ENCODE measurements around the gene BACH2. TPM values are rescaled to one million over a fixed set of nuclear protein-coding genes. Genes with fewer than 3 reads are reported as not detected.

The BACH2 gene
- total and polyA plus RNA-seq, 9 of the 15 experiments (the other 6 are each of a cell fraction or from before 2014, with no cell fraction given), result 0.06 to 3.1 (median 0.59) TPM

DNA sequence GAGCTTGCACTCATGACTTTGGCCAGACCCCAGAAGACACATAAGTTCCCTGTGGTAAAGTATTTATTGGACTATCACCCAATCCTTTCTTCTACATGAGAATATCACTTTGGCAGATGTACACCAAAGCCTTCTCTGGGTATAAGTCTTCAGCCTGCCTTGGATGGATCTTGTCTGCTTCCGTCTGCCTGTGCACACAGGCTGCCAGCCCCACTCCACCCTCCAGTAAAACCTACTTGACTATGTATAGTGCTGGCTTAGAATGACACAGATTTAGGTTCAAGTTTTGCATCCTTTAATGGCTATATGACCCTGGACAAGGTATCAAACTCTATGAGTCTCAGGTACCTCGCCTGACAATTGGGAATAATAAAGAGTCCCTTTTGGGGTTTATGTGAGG, 63.4 kb downstream of the BACH2 start:
- ChIA-PET CTCF (ENCODE audit: low intra/inter-chr PET ratio) (no interaction called here), POLR2A (no interaction called here)
- intact Hi-C loops (cut with micrococcal nuclease), result no loop called here
- TF ChIP-seq DMBX1 (CRISPR knock-in tag; IDR thresholded peaks at IDR 0.05; ENCODE audit: borderline replicate concordance), result no peak
- no peak for TF ChIP-seq ZFP36 (IDR thresholded peaks at IDR 0.05; ENCODE audit: low read depth, low read length, partially characterized antibody)
- TF ChIP-seq ZNF3 (CRISPR knock-in tag; IDR thresholded peaks at IDR 0.05), result no peak
- TF ChIP-seq, protein P1, sequence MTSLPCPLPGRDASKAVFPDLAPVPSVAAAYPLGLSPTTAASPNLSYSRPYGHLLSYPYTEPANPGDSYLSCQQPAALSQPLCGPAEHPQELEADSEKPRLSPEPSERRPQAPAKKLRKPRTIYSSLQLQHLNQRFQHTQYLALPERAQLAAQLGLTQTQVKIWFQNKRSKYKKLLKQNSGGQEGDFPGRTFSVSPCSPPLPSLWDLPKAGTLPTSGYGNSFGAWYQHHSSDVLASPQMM (CRISPR knock-in tag; IDR thresholded peaks at IDR 0.05), result no peak
- TF ChIP-seq ZFPM2 (CRISPR knock-in tag; IDR thresholded peaks at IDR 0.05), result no peak
- TF ChIP-seq STAT5B (CRISPR knock-in tag; IDR thresholded peaks at IDR 0.05), result no peak
- no peak for TF ChIP-seq CCAR2 (IDR thresholded peaks at IDR 0.05; ENCODE audit: low read depth, low read length)
- no peak for TF ChIP-seq CTCFL (IDR thresholded peaks at IDR 0.05; ENCODE audit: borderline replicate concordance, insufficient read depth, low read depth, low read length, poor library complexity, severe bottlenecking)
- no peak for TF ChIP-seq CBX8 (IDR thresholded peaks at IDR 0.05; ENCODE audit: borderline replicate concordance, extremely low read depth, low read depth, low read length, poor library complexity, severe bottlenecking)
- TF ChIP-seq SP2 (IDR thresholded peaks at IDR 0.05; ENCODE audit: extremely low read depth, low read depth, low read length, poor library complexity, severe bottlenecking), result no peak
- TF ChIP-seq ZNF274 (IDR thresholded peaks at IDR 0.05; ENCODE audit: borderline replicate concordance, low read depth, low read length), result no peak
- no peak for TF ChIP-seq MBD2 (IDR thresholded peaks at IDR 0.05; ENCODE audit: borderline replicate concordance, low read depth)
- no peak for TF ChIP-seq XRCC3 (IDR thresholded peaks at IDR 0.05)
- no peak for TF ChIP-seq POU5F1 (IDR thresholded peaks at IDR 0.05; ENCODE audit: borderline replicate concordance, low read depth, low read length, partially characterized antibody)
- TF ChIP-seq SMARCC2 (IDR thresholded peaks at IDR 0.05; ENCODE audit: low read depth), result no peak
- no peak for TF ChIP-seq ZNF311 (CRISPR knock-in tag; IDR thresholded peaks at IDR 0.05)
- TF ChIP-seq SIN3B (IDR thresholded peaks at IDR 0.05; ENCODE audit: low read depth), result no peak

More for the DNA sequence above, 63.4 kb downstream of the BACH2 start:
- H3K27me3 ChIP-seq (ENCODE audit: control insufficient read depth in 2 of 2, insufficient read depth in 2 of 2, low read length in 2 of 2), result peaks cover 2 to 13% of the 10 kb centered on the region in 2 experiments; a peak in 3 of 5 replicates
- no peaks in the 10 kb centered on the region for H3K79me2 ChIP-seq (ENCODE audit: control insufficient read depth, insufficient read depth, low read length)
- in situ Hi-C loops (cut with MboI), result no loop called here
- H2AFZ ChIP-seq (ENCODE audit: low read depth, low read length), result no peak overlapping the region
- no peaks in the 10 kb centered on the region for H3K9me3 ChIP-seq (replicated peaks; ENCODE audit: control insufficient read depth, insufficient read depth, low read depth, low read length)
- no peaks in the 10 kb centered on the region for H4K20me1 ChIP-seq (replicated peaks; ENCODE audit: control insufficient read depth, insufficient read depth, low read length)
- no peak overlapping the region for H3K27ac ChIP-seq (ENCODE audit: extremely low read depth, low read depth, low read length)
- H3K4me1 ChIP-seq (replicated peaks in 1 of 2; ENCODE audit: control insufficient read depth in 2 of 2, insufficient read depth in 2 of 2, low read length in 2 of 2), result no peaks in the 10 kb centered on the region
- WGBS (ENCODE audit: insufficient coverage, low coverage, missing lambda C conversion rate), result 19% methylated on average over 2 of the region's 2 CpGs
- no peak overlapping the region for H3K9ac ChIP-seq (ENCODE audit: insufficient read depth in 1 of 2, low read depth in 2 of 2, low read length in 2 of 2)
- no peak overlapping the region for H3K4me2 ChIP-seq (ENCODE audit: insufficient read depth, low read length)
- no peaks in the 10 kb centered on the region for H3K9me1 ChIP-seq (ENCODE audit: control insufficient read depth, insufficient read depth, low read length)
- BruUV-seq (replicated peaks), result no TSS peak
- no peak for DNase-seq (ENCODE audit: extremely low read depth in 1 of 4, low spot score in 3 of 4)
- FAIRE-seq, result no peak
- H3K36me3 ChIP-seq (ENCODE audit: control insufficient read depth, insufficient read depth, low read length), result no peaks in the 10 kb centered on the region
- H3K4me3 ChIP-seq, result no peak overlapping the region
- ATAC-seq, result no peak

All from K562 (cell line).